ENCODE measurements around the gene SPSB1. TPM values are rescaled to one million over a fixed set of nuclear protein-coding genes. Genes with fewer than 3 reads are reported as not detected.
A peak's percentile ranks its signal among the peaks of the same experiment; 100 is the strongest.
"Not testable (repeated sequence)": the region's sequence is repeated elsewhere in the genome, so short reads cannot be mapped to it uniquely, and the experiment has no call there.

Gene SPSB1
- polyA plus RNA-seq, 10 donors: 4.8 to 11.3 (median 8.2) TPM

- DNase-seq: no peak
Observed at GRCh38 chr1:9363061-9363471, 70.4 kb downstream of the SPSB1 start.

- no peak for DNase-seq
Observed at GRCh38 chr1:9366298-9366697, 73.6 kb downstream of the SPSB1 start.

GRCh38 chr1:9366943-9367780, 74.5 kb downstream of the SPSB1 start:
- no peak for DNase-seq

GRCh38 chr1:9367806-9368205, 75.1 kb downstream of the SPSB1 start:
- DNase-seq: no peak

- no peak for DNase-seq
Observed at GRCh38 chr1:9368356-9368755, 75.7 kb downstream of the SPSB1 start.

GRCh38 chr1:9369964-9370788, 77.5 kb downstream of the SPSB1 start:
- peak in 1 of 3 donors; percentile 20 for DNase-seq

- peak; percentile 84 to 95 (median 91) for DNase-seq
Observed at GRCh38 chr1:9371391-9371935, 78.8 kb downstream of the SPSB1 start.

GRCh38 chr1:9371951-9372350, 79.3 kb downstream of the SPSB1 start:
- DNase-seq: no peak

GRCh38 chr1:9373619-9374018, 80.9 kb downstream of the SPSB1 start:
- peak in 1 of 3 donors; percentile 25 for DNase-seq

- DNase-seq: no peak
Observed at GRCh38 chr1:9374748-9375341, 82.2 kb downstream of the SPSB1 start.

- DNase-seq: peak in 1 of 3 donors; percentile 54
Observed at GRCh38 chr1:9375912-9376311, 83.2 kb downstream of the SPSB1 start.

GRCh38 chr1:9376430-9376829, 83.7 kb downstream of the SPSB1 start:
- no peak for DNase-seq

- DNase-seq: peak in 2 of 3 donors; percentile 56 to 72
Observed at GRCh38 chr1:9376886-9377333, 84.2 kb downstream of the SPSB1 start.

GRCh38 chr1:9378801-9379200, 86.1 kb downstream of the SPSB1 start:
- DNase-seq: no peak

GRCh38 chr1:9380711-9381110, 88.0 kb downstream of the SPSB1 start:
- DNase-seq: no peak

- DNase-seq: no peak
Observed at GRCh38 chr1:9382643-9383491, 90.2 kb downstream of the SPSB1 start.

- DNase-seq: no peak
Observed at GRCh38 chr1:9384128-9384527, 91.4 kb downstream of the SPSB1 start.

GRCh38 chr1:9384751-9385245, 92.1 kb downstream of the SPSB1 start:
- peak in 1 of 3 donors; percentile 34 for DNase-seq

GRCh38 chr1:9385392-9385791, 92.7 kb downstream of the SPSB1 start:
- not testable (repeated sequence) for DNase-seq

GRCh38 chr1:9385801-9386573, 93.3 kb downstream of the SPSB1 start:
- no peak for DNase-seq
